ENCODE data around the gene POC1B. TPM values are rescaled to one million over a fixed set of nuclear protein-coding genes. Genes with fewer than 3 reads are reported as not detected.

The POC1B gene
- total RNA-seq, 1 experiment from 2014 or later = 13.6 TPM

GRCh38 chr12:89389755-89390661, 135.8 kb downstream of the POC1B start:
- H3K27me3 ChIP-seq (ENCODE audit: insufficient read depth, low read depth) = no peaks in the 10 kb centered on the region
- H3K9me3 ChIP-seq (ENCODE audit: insufficient read depth, low read depth) = peaks cover 5% of the 10 kb centered on the region; the same call in 1 of the 2 replicates
- intact Hi-C loops (cut with micrococcal nuclease; ENCODE audit: unreplicated experiment) = no loop called here
- no peak overlapping the region for H3K4me3 ChIP-seq
- peak overlapping the region; percentile 51 for H3K27ac ChIP-seq
- CTCF ChIA-PET = no interaction called here
- TF ChIP-seq CTCF (conservative IDR thresholded peaks at IDR 0.05) = no peak
- H3K9me2 ChIP-seq (ENCODE audit: insufficient read depth) = no peaks in the 10 kb centered on the region
- no TSS peak for BruUV-seq (replicated peaks)
- no peaks in the 10 kb centered on the region for H4K20me1 ChIP-seq (ENCODE audit: insufficient read depth)
- no peaks in the 10 kb centered on the region for H3K79me2 ChIP-seq (ENCODE audit: low read depth)
- DNase-seq = no peak
- no peaks in the 10 kb centered on the region for H3K36me3 ChIP-seq (ENCODE audit: low read depth)
- peaks cover 50% of the 10 kb centered on the region for H3K4me1 ChIP-seq (replicated peaks; ENCODE audit: insufficient read depth)
- peak overlapping the region; percentile 8; the same call in 1 of the 2 replicates for H3K4me2 ChIP-seq
- H3F3A ChIP-seq (ENCODE audit: insufficient read depth, low read depth) = peaks cover 24% of the 10 kb centered on the region
- POLR2A ChIA-PET (ENCODE audit: unreplicated experiment) = interaction anchor here (0.6 kb wide), 1 partner anchor 273 kb away, joined by 3 read pairs; no protein-coding TSS in a partner anchor
- no peak overlapping the region for H2AFZ ChIP-seq

- Histone ChIP-seq H3K9me2 (ENCODE audit: insufficient read depth) (no peaks in the 10 kb centered on the region), H3K4me1 (replicated peaks; ENCODE audit: insufficient read depth) (peaks cover 49% of the 10 kb centered on the region), H3K4me3 (no peak overlapping the region), H3K27ac (no peak overlapping the region), H3K27me3 (ENCODE audit: insufficient read depth, low read depth) (no peaks in the 10 kb centered on the region), H3K79me2 (ENCODE audit: low read depth) (no peaks in the 10 kb centered on the region), H3K36me3 (ENCODE audit: low read depth) (no peaks in the 10 kb centered on the region), H4K20me1 (ENCODE audit: insufficient read depth) (no peaks in the 10 kb centered on the region), H3K9me3 (ENCODE audit: insufficient read depth, low read depth) (no peaks in the 10 kb centered on the region), H2AFZ (no peak overlapping the region), H3K4me2 (no peak overlapping the region), H3F3A (ENCODE audit: insufficient read depth, low read depth) (peaks cover 24% of the 10 kb centered on the region; the same call in 1 of the 2 replicates)
- no peak for TF ChIP-seq CTCF (conservative IDR thresholded peaks at IDR 0.05)
- intact Hi-C loops (cut with micrococcal nuclease; ENCODE audit: unreplicated experiment) = no loop called here
- DNase-seq = no peak
- POLR2A ChIA-PET (ENCODE audit: unreplicated experiment) = no interaction called here
- no TSS peak for BruUV-seq (replicated peaks)
- CTCF ChIA-PET = no interaction called here
Measured at GRCh38 chr12:89386138-89386537, 139.7 kb downstream of the POC1B start.

- no TSS peak for BruUV-seq (replicated peaks)
- peak overlapping the region; percentile 11; the same call in 1 of the 2 replicates for H3K27ac ChIP-seq
- H3K9me3 ChIP-seq (ENCODE audit: insufficient read depth, low read depth) = no peaks in the 10 kb centered on the region
- H4K20me1 ChIP-seq (ENCODE audit: insufficient read depth) = no peaks in the 10 kb centered on the region
- no peaks in the 10 kb centered on the region for H3K36me3 ChIP-seq (ENCODE audit: low read depth)
- H3K9me2 ChIP-seq (ENCODE audit: insufficient read depth) = no peaks in the 10 kb centered on the region
- no peak for DNase-seq
- peaks cover 15% of the 10 kb centered on the region; the same call in 1 of the 2 replicates for H3F3A ChIP-seq (ENCODE audit: insufficient read depth, low read depth)
- TF ChIP-seq CTCF (conservative IDR thresholded peaks at IDR 0.05) = no peak
- no peak for TF ChIP-seq EZH2 (IDR thresholded peaks at IDR 0.05; ENCODE audit: low read depth)
- H3K4me1 ChIP-seq (replicated peaks; ENCODE audit: insufficient read depth) = peaks cover 36% of the 10 kb centered on the region
- H3K79me2 ChIP-seq (ENCODE audit: low read depth) = no peaks in the 10 kb centered on the region
- H3K4me3 ChIP-seq = 0 out of 2 replicates have a peak overlapping the region, but pooled peaks have one; percentile 15
- ChIA-PET CTCF (interaction anchor here (0.7 kb wide), 1 partner anchor 450 kb away, joined by 4 read pairs; no protein-coding TSS in a partner anchor), POLR2A (ENCODE audit: unreplicated experiment) (no interaction called here)
- peak overlapping the region; percentile 53 for H3K4me2 ChIP-seq
- H2AFZ ChIP-seq = no peak overlapping the region
- H3K27me3 ChIP-seq (ENCODE audit: insufficient read depth, low read depth) = no peaks in the 10 kb centered on the region
- intact Hi-C loops (cut with micrococcal nuclease; ENCODE audit: unreplicated experiment) = no loop called here
Measured at GRCh38 chr12:89384807-89385206, 141.0 kb downstream of the POC1B start.
